GM21360 (cell line): ENCODE measurements around the gene ZSCAN2.

Source experiments
- ATAC-seq: cut with Tn5 transposase; IDR thresholded peaks from one replicate; pipeline ENCODE4 v1.9.1; 2021; ENCODE audit warnings: mild to moderate bottlenecking, moderate library complexity; ENCODE audit not compliant: unreplicated experiment

The ZSCAN2 gene

GRCh38 chr15:84598250-84598649, 2.6 kb upstream of the ZSCAN2 start:
- ATAC-seq: peak; percentile 35

DNA sequence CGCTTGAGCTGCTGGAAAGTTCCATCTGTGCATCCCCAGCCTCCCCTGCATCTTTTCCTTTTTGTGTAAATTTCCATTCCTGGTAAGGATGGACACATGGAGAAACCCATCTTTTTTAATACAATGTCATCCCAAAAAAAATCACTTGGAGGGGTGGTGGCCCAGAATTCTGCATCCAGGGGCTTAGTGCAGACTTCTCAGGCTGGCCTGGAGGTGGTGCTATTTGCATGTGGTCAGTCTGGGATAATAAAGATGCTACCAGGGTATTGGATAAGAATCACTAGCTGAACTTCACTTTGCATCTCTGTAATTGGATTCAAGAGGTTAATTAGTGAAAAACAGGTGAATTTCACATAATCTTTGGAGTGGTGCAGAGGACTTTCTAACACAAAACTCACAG, 1.8 kb upstream of the ZSCAN2 start:
- no peak for ATAC-seq

DNA sequence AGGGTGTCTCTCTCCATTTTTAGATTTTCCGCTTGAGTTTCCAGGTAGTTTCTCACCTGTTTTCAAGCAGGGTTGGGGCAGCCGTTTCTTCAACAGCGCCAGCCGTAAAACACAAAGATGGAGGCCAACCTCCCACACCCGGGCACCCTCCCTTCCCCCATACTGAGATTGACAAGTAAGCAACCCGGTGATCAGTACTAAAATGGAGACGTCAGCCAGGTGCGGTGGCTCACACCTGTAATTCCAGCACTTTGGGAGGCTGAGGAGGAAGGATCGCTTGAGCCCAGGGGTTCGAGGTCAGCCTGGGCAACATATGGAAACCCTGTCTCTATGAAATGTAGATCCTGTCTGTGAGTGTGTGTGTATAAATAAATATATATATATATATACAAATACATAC, 903 bp upstream of the ZSCAN2 start:
- ATAC-seq: no peak

GRCh38 chr15:84600331-84600686, 500 bp upstream of the ZSCAN2 start:
- ATAC-seq: peak; percentile 14

DNA sequence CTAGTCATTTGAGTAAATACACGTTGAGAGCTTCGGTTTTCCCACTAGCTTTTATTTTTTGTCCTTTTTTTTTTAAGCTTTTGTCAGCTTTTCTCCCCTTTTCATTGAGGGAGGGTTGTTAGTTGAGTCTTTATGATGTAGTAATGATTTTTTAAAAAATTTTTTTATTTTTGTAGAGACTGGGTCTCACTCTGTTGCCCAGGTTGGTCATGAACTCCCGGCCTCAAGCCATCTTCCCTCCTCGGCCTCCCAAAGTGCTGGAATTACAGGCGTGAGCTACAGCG, 688 bp downstream of the ZSCAN2 start:
- no peak for ATAC-seq

DNA sequence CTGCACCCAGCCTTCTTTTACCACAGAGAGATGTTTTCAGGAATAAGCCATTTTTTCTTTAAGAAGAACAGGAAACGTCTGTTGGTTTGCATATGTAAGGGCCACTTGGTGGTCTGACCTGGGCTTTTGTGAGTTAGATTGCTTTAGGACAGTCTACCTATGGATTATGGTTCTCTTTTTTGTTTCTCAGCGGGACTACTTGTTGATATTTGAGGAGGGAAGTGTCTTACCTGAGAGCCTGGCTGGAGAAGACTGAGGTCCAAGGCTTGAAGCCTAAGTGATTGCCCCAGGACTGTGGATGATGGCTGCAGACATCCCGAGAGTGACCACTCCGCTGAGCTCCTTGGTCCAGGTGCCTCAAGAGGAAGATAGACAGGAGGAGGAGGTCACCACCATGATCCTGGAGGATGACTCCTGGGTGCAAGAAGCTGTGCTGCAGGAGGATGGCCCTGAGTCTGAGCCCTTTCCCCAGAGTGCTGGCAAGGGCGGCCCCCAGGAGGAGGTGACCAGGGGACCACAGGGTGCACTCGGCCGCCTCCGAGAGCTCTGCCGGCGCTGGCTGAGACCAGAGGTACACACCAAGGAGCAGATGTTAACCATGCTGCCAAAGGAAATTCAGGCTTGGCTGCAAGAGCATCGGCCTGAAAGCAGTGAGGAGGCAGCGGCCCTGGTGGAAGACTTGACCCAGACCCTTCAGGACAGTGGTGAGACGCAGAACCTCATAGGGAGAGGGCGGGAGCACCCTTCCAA, 3.0 kb downstream of the ZSCAN2 start:
- ATAC-seq: no peak

- ATAC-seq: no peak
Measured at GRCh38 chr15:84604826-84605553, 4.2 kb downstream of the ZSCAN2 start.

DNA sequence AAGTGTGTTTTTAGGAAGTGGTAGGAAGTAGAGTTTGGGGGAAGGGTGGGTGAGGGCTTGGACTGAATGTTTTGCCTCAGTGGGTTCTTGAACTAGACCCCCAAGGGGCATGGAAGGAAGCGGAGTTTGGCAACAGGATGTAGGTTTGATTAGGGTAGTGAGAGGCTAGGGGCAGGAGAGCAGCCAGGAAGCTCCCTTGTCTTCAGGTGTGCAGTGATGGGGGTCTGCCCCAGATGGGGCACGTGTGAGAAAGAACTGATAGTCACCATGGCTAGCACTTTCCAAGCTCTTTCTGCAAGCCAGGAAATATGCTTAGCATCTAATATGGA, 4.7 kb downstream of the ZSCAN2 start:
- no peak for ATAC-seq

- no peak for ATAC-seq
Measured at GRCh38 chr15:84606653-84607120, 5.9 kb downstream of the ZSCAN2 start.

DNA sequence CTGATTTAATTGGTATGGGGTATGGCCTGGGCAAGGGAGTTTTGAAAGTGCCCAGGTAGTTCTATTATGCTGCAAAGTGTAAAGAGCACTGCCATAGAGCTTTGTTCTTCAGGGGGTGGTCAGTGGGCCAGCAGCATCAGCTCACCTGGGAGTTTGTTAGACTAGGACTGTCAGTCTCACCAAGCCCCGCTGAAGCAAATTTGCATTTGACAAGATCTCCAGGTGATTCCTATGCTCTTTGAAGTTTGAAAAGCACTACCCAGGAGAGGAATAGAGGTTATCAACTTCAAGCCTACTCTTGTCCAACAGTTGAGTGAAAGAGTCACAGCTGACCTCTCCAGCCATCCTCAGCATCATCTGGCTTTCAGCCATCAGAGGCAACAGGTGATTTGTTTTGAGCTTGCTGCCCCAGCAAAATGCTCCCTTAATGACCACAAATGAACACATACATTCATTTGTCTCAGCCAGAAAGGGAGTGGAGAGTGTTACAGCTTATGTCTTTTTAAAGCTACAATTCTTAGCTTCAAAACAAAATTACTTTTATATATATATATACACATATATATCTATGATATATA, 8.0 kb downstream of the ZSCAN2 start:
- ATAC-seq: no peak

DNA sequence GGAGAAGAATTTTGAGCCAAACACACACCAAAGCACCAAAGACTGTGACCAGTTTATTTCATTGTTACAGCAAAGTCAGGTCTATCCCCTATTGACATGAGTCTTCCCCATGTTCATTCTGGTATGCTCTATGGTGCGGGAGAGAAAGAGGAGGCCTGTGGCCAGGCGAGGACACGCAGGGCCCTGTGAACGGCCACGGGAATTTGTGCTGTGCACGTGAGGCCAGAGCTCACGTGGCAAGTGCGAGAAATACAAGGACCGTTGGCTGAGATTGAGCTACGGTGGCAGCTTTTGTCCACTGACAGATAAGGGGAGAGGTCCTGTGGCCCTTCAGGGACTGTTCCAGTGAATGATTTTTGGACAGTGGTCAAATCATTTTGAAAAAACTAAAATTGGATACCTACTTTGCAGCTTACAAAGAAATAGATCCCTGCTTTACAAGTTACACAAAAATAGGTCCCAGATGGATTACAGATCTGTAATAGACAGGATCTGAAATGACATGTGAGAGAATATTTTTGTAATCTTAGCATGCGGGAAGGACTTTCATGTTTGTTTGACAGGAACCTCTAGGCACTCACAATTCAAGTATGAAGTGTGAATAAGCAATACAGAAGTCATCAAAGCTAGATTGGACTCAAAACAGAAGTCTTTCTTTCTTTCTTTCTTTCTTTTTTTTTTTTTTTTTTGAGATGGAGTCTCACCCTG, 9.2 kb downstream of the ZSCAN2 start:
- ATAC-seq: no peak

- ATAC-seq: no peak
Measured at GRCh38 chr15:84611631-84612030, 10.8 kb downstream of the ZSCAN2 start.

- no peak for ATAC-seq
Measured at GRCh38 chr15:84616235-84616634, 15.4 kb downstream of the ZSCAN2 start.

GRCh38 chr15:84620626-84621025, 19.8 kb downstream of the ZSCAN2 start:
- no peak for ATAC-seq

DNA sequence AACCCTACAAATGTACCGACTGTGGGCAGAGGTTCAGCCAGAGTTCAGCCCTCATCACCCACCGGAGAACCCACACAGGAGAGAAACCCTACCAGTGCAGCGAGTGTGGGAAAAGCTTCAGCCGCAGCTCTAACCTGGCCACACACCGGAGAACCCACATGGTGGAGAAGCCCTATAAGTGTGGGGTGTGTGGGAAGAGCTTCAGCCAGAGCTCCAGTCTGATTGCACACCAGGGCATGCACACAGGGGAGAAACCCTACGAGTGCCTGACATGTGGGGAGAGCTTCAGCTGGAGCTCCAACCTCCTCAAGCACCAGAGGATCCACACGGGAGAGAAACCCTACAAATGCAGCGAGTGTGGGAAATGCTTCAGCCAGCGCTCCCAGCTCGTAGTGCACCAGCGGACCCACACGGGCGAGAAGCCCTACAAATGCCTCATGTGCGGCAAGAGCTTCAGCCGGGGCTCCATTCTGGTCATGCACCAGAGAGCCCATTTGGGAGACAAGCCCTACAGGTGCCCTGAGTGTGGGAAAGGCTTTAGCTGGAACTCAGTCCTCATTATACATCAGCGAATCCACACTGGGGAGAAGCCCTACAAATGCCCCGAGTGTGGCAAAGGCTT, 20.7 kb downstream of the ZSCAN2 start:
- no peak for ATAC-seq

GRCh38 chr15:84624359-84624758, 23.6 kb downstream of the ZSCAN2 start:
- no peak for ATAC-seq

- no peak for ATAC-seq
Measured at GRCh38 chr15:84625123-84625522, 24.3 kb downstream of the ZSCAN2 start.

DNA sequence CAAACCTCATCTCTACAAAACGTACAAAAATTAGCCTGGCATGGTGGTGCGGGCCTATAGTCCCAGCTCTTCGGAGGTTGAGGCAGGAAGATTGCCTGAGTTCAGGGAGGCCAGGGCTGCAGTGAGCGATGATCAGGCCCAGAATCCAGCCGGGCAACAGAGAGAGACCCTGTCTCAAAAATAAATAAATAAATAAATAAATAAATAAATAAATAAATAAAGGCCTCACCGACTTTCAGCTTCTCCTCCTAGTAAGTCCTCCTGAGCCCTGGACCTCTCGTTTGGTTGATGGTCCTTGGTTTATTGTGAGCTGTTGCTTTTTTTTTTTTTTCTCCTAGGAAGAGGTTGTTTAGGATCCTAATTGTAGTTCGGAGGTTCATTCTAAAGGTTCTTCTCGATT, 28.2 kb downstream of the ZSCAN2 start:
- ATAC-seq: no peak

GRCh38 chr15:84631706-84632272, 31.0 kb downstream of the ZSCAN2 start:
- ATAC-seq: no peak

- ATAC-seq: peak; percentile 39
Measured at GRCh38 chr15:84633311-84634227, 32.8 kb downstream of the ZSCAN2 start.
